GM19463 (cell line): ENCODE data around the gene DYSF.
"Not testable (repeated sequence)": the region's sequence is repeated elsewhere in the genome, so short reads cannot be mapped to it uniquely, and the experiment has no call there.

ENCODE experiments used
- ATAC-seq: cut with Tn5 transposase; IDR thresholded peaks from one replicate; pipeline ENCODE4 v1.9.1; 2021; ENCODE audit warnings: mild to moderate bottlenecking, moderate library complexity; ENCODE audit not compliant: unreplicated experiment

DYSF gene

DNA sequence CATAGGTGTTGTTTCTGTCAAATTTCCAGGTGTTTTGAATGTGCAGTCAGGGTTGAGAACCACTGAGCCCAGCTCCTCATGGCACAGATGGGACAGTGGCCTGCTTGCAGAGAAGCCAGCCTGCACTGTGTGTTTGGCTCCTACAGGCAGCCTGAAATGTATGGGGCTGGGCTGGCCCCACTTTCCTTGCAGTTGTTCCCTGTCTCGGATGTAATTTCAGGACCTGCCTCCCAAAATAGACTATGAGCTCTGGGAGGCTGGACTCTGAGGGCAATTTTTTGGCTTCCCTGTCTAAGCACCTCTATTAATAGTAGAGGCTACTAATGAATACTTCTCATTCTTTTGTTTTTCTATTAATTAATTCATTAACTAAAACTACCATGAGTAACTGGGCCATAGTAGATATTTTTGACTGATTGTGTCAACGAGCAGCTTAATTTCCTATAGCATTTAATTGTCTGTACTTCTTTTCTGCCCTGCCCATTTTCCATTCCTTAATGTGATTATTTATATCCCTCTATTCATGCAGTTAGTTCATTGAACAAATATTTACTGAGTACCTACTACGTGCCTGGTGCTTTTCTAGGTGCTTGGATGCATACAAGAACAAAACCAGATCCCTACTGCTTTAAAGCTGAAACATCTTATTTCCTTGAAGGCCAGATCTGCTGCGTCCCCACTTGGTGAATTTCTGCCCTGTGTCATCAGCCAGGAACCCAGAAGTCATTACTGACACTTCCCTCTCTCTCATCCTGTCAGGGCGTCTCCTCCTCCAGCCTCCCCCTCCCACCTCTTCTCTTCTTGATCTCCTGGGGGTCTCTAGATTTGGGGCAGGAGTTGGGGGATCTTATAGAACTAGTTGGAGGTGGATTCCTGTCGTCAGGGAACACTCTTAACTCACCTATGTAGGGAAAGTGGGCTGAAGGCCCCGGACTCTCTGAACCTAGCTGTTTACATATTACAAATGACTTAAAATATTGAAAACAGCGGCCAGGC is 16.3 kb downstream of the DYSF start:
- ATAC-seq, result no peak

- no peak for ATAC-seq
Measured at GRCh38 chr2:71471276-71471675, 17.9 kb downstream of the DYSF start.

DNA sequence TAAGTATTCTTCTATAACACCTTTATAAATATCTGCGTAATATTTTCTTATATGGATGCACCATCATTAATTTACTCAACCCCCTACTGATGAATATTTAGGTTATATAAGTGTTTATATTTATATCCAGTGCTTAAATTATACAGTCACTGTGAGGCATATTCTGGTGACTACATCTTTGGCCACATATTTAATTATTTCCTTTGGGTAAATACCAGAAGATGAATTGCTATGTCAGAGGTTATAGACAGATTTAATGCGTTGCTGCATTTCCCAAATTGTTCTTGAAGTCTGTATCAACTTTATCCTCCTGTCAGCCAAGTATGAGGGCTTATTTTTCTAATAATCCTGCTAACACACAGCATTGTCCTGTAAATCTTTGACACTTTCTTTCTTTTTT is 18.7 kb downstream of the DYSF start:
- ATAC-seq, result no peak

- ATAC-seq, result no peak
Measured at GRCh38 chr2:71473346-71474031, 20.1 kb downstream of the DYSF start.

DNA sequence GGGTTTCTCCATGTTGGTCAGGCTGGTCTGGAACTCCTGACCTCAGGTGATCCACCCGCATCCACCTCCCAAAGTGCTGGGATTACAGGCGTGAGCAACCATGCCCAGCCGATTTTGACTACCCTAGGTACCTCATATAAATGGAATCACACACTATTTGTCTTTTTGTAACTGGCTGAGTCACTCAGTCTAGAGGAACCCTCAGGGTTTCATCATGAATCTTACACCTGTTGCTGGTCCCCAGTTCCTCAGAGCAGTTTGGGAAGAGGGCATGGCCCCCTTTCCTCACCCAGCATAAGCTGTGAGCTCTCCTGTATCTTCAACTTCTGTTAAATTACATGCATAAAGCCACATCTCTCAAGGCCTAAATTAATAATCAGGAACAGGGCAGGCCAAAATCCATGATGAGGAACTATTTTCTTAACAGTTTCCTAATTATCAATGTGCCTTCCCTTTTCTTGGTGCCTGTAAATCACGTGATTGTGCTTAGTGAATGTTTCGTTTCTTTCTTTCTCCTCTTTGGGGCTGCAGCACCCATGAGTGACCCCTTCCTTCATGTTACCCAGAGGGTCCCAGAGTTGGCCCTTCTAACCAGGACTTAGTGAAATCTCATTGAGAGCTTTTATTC is 20.9 kb downstream of the DYSF start:
- ATAC-seq, result no peak

- no peak for ATAC-seq
Measured at GRCh38 chr2:71474744-71475397, 21.5 kb downstream of the DYSF start.

- ATAC-seq, result no peak
Measured at GRCh38 chr2:71476495-71476894, 23.1 kb downstream of the DYSF start.

- ATAC-seq, result no peak
Measured at GRCh38 chr2:71477231-71477691, 23.9 kb downstream of the DYSF start.

- ATAC-seq, result no peak
Measured at GRCh38 chr2:71478806-71479205, 25.4 kb downstream of the DYSF start.

DNA sequence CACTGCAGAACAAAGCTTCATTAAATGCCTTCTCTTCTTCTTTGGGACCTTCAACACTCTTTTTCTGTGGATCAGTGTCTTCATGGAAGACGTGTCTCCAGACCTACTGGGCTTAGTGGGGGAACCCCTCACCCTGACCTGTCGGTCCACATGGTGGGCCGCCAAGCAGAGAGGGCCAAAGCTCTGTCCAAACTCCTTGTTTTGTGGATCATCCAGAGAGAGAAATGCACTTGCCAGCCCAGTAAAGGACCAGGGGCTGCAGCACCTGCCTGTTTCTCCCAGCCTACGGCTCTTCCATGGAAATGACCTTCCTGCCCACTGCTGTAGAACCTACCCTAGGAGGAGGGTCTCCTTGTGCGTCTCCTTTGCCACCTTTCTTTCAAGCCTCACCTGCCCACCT is 25.9 kb downstream of the DYSF start:
- ATAC-seq, result no peak

DNA sequence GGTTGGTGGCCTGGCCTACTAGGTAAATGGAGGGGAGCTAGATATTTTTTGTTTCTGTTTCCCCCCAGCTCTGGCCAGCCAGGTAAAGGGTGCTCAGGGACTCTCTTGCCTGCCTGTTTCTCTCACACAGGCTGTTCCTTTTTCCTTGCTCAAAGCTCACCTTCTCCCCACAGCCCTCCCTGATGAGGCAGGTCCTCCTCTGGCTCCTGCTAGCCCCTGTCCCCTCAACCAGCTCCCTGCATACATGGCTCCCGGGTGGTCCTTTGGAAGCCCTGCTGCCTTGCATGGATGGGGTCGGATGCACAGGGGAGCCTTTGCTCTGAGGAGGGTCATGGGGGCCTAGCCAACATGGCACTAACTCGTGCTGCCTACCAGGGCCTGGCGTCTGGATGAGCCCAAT is 27.8 kb downstream of the DYSF start:
- ATAC-seq, result no peak

- ATAC-seq, result no peak
Measured at GRCh38 chr2:71482055-71482454, 28.7 kb downstream of the DYSF start.

DNA sequence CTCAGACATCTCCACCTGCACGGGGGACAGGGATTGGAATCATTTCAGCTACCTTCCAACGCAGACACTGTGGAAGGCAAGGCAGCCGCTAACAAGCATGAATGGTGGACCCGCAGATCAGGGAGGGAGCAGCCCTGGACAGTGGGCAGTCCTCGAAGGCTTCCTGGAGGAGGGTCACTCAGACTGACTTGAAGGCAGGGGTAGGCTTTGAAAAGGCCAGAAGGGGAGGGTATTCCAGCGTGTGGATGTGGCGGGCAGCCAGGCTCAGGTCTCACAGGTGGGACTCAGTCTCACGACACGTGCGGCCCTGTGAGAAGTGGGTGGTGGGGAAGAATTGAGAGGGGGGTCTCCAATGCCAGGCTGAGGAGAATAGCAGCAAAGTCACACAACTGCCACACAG is 29.9 kb downstream of the DYSF start:
- ATAC-seq, result no peak

- no peak for ATAC-seq
Measured at GRCh38 chr2:71484354-71484753, 31.0 kb downstream of the DYSF start.

DNA sequence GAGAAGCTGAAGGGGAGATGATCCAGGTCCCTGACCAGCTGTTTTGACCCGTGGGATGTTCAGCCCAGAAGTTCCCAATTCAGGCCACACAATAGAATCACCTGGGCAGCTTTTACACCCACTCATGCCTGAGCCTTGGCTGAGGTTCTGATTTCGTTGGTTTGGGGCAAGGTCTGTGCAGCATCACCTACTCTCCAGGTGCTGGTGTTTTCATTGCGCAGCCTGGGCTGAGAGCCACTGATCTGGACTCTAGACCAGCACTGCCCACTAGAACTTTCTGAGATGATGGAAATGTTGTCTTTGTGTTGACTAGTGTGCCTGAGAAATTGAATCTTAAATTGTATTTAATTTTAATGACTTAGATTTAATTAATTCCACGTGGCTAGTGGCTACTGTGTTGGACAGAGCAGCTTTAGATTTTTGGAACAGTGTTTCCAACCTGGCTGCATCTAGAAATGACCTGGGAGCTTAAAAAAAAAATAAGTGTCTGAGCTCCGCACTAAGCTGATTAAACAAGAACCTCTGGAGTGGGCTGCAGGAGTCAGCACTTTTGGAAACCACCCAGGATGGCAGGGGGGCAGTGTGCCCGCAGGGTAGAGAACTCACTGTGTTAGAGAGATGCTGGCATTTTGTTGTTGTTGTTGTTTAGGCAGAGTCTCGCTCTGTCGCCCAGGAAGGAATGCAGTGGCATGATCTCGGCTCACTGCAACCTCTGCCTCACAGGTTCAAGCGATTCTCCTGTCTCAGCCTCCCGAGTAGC is 33.7 kb downstream of the DYSF start:
- ATAC-seq, result no peak

GRCh38 chr2:71491551-71491950 is 38.2 kb downstream of the DYSF start:
- not testable (repeated sequence) for ATAC-seq

GRCh38 chr2:71492112-71492511 is 38.8 kb downstream of the DYSF start:
- no peak for ATAC-seq

GRCh38 chr2:71494091-71494490 is 40.7 kb downstream of the DYSF start:
- no peak for ATAC-seq

GRCh38 chr2:71494523-71495155 is 41.3 kb downstream of the DYSF start:
- ATAC-seq, result no peak
